ENCODE data around the gene MICAL2.
A peak's percentile ranks its signal among the peaks of the same experiment; 100 is the strongest.

Gene MICAL2

GRCh38 chr11:12246147-12246546, 135.8 kb downstream of the MICAL2 start:
- no peak for DNase-seq (ENCODE audit: low spot score)

- no peak for DNase-seq (ENCODE audit: low spot score)
These were observed 136.6 kb downstream of the MICAL2 start for GRCh38 chr11:12246989-12247388.

- DNase-seq (ENCODE audit: low spot score) = no peak
These were observed 137.3 kb downstream of the MICAL2 start for GRCh38 chr11:12247543-12248254.

GRCh38 chr11:12248330-12248729, 137.9 kb downstream of the MICAL2 start:
- DNase-seq (ENCODE audit: low spot score) = no peak

GRCh38 chr11:12249590-12250260, 139.3 kb downstream of the MICAL2 start:
- no peak for DNase-seq (ENCODE audit: low spot score)

- no peak for DNase-seq (ENCODE audit: low spot score)
These were observed 141.5 kb downstream of the MICAL2 start for GRCh38 chr11:12251666-12252560.

- no peak for DNase-seq (ENCODE audit: low spot score)
These were observed 143.5 kb downstream of the MICAL2 start for GRCh38 chr11:12253843-12254281.

- DNase-seq (ENCODE audit: low spot score) = peak; percentile 15
These were observed 148.1 kb downstream of the MICAL2 start for GRCh38 chr11:12258451-12258850.

- DNase-seq (ENCODE audit: low spot score) = no peak
These were observed 149.6 kb downstream of the MICAL2 start for GRCh38 chr11:12259956-12260355.

- DNase-seq (ENCODE audit: low spot score) = no peak
These were observed 150.5 kb downstream of the MICAL2 start for GRCh38 chr11:12260731-12261521.

GRCh38 chr11:12261551-12261950, 151.2 kb downstream of the MICAL2 start:
- no peak for DNase-seq (ENCODE audit: low spot score)

- DNase-seq (ENCODE audit: low spot score) = no peak
These were observed 152.8 kb downstream of the MICAL2 start for GRCh38 chr11:12263141-12263693.

- no peak for DNase-seq (ENCODE audit: low spot score)
These were observed 154.0 kb downstream of the MICAL2 start for GRCh38 chr11:12264361-12264760.

GRCh38 chr11:12266132-12266531, 155.7 kb downstream of the MICAL2 start:
- DNase-seq (ENCODE audit: low spot score) = no peak

- DNase-seq (ENCODE audit: low spot score) = no peak
These were observed 156.6 kb downstream of the MICAL2 start for GRCh38 chr11:12266943-12267342.

GRCh38 chr11:12267921-12268320, 157.5 kb downstream of the MICAL2 start:
- no peak for DNase-seq (ENCODE audit: low spot score)

GRCh38 chr11:12269104-12269441, 158.7 kb downstream of the MICAL2 start:
- DNase-seq (ENCODE audit: low spot score) = no peak

- DNase-seq (ENCODE audit: low spot score) = no peak
These were observed 159.2 kb downstream of the MICAL2 start for GRCh38 chr11:12269446-12270214.

- DNase-seq (ENCODE audit: low spot score) = no peak
These were observed 159.9 kb downstream of the MICAL2 start for GRCh38 chr11:12270215-12270797.

GRCh38 chr11:12270817-12271216, 160.4 kb downstream of the MICAL2 start:
- DNase-seq (ENCODE audit: low spot score) = no peak
